Skin epidermis (tissue), 12 donors: ENCODE results near the gene CADPS.

Source experiments
- H3K27ac ChIP-seq, 21 experiments: fragments of 200-600 bp; sonication (generic) in 11 of 21; one replicate each; pipeline ENCODE4 v1.5.0; 2020; ENCODE audit warnings: mild to moderate bottlenecking in 3 of 21, inconsistent platforms in 2 of 21, moderate library complexity in 2 of 21
- H3K4me3 ChIP-seq, 7 experiments: fragments of 200-600 bp; sonication (generic) in 2 of 7; one replicate each; pipeline ENCODE4 v1.5.0; 2020; ENCODE audit warnings: inconsistent platforms in 2 of 7, mild to moderate bottlenecking in 2 of 7, moderate library complexity in 1 of 7

Gene CADPS

GRCh38 chr3:62874711-62875557, at the start of gene CADPS:
CADPS (minus strand) TSS chr3:62875416; CDS start chr3:62875029, 387 bp downstream.
- H3K27ac ChIP-seq: peak within 1 kb of the TSS in 3 of 21 experiments; percentile 31 to 45 (median 31)
- peak within 1 kb of the TSS; percentile 15 to 45 (median 29) for H3K4me3 ChIP-seq

- no peak overlapping the region for H3K27ac ChIP-seq
Measured at GRCh38 chr3:62923066-62923465, 47.9 kb upstream of the CADPS start.

GRCh38 chr3:62922326-62922725, 47.1 kb upstream of the CADPS start:
- no peak overlapping the region for H3K27ac ChIP-seq
- no peak overlapping the region for H3K4me3 ChIP-seq

More at GRCh38 chr3:62923066-62923465, 47.9 kb upstream of the CADPS start:
- H3K4me3 ChIP-seq: no peak overlapping the region

- no peak overlapping the region for H3K4me3 ChIP-seq
- H3K27ac ChIP-seq: no peak overlapping the region
Measured at GRCh38 chr3:62920466-62920784, 45.2 kb upstream of the CADPS start.

GRCh38 chr3:62919784-62920465, 44.7 kb upstream of the CADPS start:
- H3K27ac ChIP-seq: no peak overlapping the region
- H3K4me3 ChIP-seq: no peak overlapping the region

GRCh38 chr3:62918777-62919176, 43.6 kb upstream of the CADPS start:
- Histone ChIP-seq H3K4me3 (no peak overlapping the region), H3K27ac (no peak overlapping the region)

GRCh38 chr3:62918131-62918530, 42.9 kb upstream of the CADPS start:
- H3K4me3 ChIP-seq: no peak overlapping the region
- no peak overlapping the region for H3K27ac ChIP-seq

- Histone ChIP-seq H3K4me3 (no peak overlapping the region), H3K27ac (no peak overlapping the region)
Measured at GRCh38 chr3:62911526-62911925, 36.3 kb upstream of the CADPS start.

GRCh38 chr3:62905331-62905730, 30.1 kb upstream of the CADPS start:
- Histone ChIP-seq H3K4me3 (no peak overlapping the region), H3K27ac (no peak overlapping the region)

- Histone ChIP-seq H3K4me3 (no peak overlapping the region), H3K27ac (no peak overlapping the region)
Measured at GRCh38 chr3:62898530-62899496, 23.6 kb upstream of the CADPS start.

- Histone ChIP-seq H3K4me3 (no peak overlapping the region), H3K27ac (no peak overlapping the region)
Measured at GRCh38 chr3:62895901-62896300, 20.7 kb upstream of the CADPS start.

GRCh38 chr3:62892951-62893350, 17.7 kb upstream of the CADPS start:
- no peak overlapping the region for H3K27ac ChIP-seq
- no peak overlapping the region for H3K4me3 ChIP-seq

- no peak overlapping the region for H3K27ac ChIP-seq
Measured at GRCh38 chr3:62892045-62892444, 16.8 kb upstream of the CADPS start.

GRCh38 chr3:62888778-62889177, 13.6 kb upstream of the CADPS start:
- Histone ChIP-seq H3K27ac (no peak overlapping the region), H3K4me3 (no peak overlapping the region)

More at GRCh38 chr3:62892045-62892444, 16.8 kb upstream of the CADPS start:
- no peak overlapping the region for H3K4me3 ChIP-seq

GRCh38 chr3:62888180-62888579, 13.0 kb upstream of the CADPS start:
- H3K4me3 ChIP-seq: no peak overlapping the region
- no peak overlapping the region for H3K27ac ChIP-seq

- Histone ChIP-seq H3K4me3 (no peak overlapping the region), H3K27ac (no peak overlapping the region)
Measured at GRCh38 chr3:62885136-62885535, 9.9 kb upstream of the CADPS start.

GRCh38 chr3:62884096-62884870, 9.1 kb upstream of the CADPS start:
- no peak overlapping the region for H3K4me3 ChIP-seq
- no peak overlapping the region for H3K27ac ChIP-seq

GRCh38 chr3:62882676-62883200, 7.5 kb upstream of the CADPS start:
- Histone ChIP-seq H3K27ac (no peak overlapping the region), H3K4me3 (no peak overlapping the region)

- H3K4me3 ChIP-seq: no peak overlapping the region
- H3K27ac ChIP-seq: no peak overlapping the region
Measured at GRCh38 chr3:62876064-62876463, 848 bp upstream of the CADPS start.
